ENCODE results near the gene TEDDM1.

The TEDDM1 gene

GRCh38 chr1:182357171-182357570 lies 43.3 kb downstream of the TEDDM1 start:
- no peaks in the 10 kb centered on the region for H3K9me3 ChIP-seq (ENCODE audit: low read length)
- TF ChIP-seq CTCF (IDR thresholded peaks at IDR 0.05; ENCODE audit: low read length) (no peak), EZH2 (IDR thresholded peaks at IDR 0.05; ENCODE audit: borderline replicate concordance, low read length) (no peak)
- H3K4me2 ChIP-seq (ENCODE audit: low read length) = no peak overlapping the region
- H3F3A ChIP-seq (ENCODE audit: insufficient read depth, low read length) = no peaks in the 10 kb centered on the region
- no peaks in the 10 kb centered on the region for H4K20me1 ChIP-seq (ENCODE audit: insufficient read depth, low read length)
- no peak overlapping the region for H2AFZ ChIP-seq (ENCODE audit: low read length)
- H3K79me2 ChIP-seq (ENCODE audit: insufficient read depth, low read length) = no peaks in the 10 kb centered on the region
- H3K4me3 ChIP-seq (ENCODE audit: low read depth, low read length, poor library complexity, severe bottlenecking) = no peak overlapping the region
- H3K9me2 ChIP-seq (ENCODE audit: low read depth, low read length) = no peaks in the 10 kb centered on the region
- no peak overlapping the region for H3K27ac ChIP-seq (ENCODE audit: low read depth, low read length, poor library complexity, severe bottlenecking)
- H3K9ac ChIP-seq (ENCODE audit: low read length) = no peak overlapping the region
- H3K36me3 ChIP-seq (ENCODE audit: insufficient read depth, low read length) = no peaks in the 10 kb centered on the region
- H3K4me1 ChIP-seq (ENCODE audit: insufficient read depth, low read length, severe bottlenecking) = no peaks in the 10 kb centered on the region
- H3K27me3 ChIP-seq (ENCODE audit: insufficient read depth, low read length) = no peaks in the 10 kb centered on the region

GRCh38 chr1:182355723-182356098 lies 44.8 kb downstream of the TEDDM1 start:
- no peak overlapping the region for H3K9ac ChIP-seq (ENCODE audit: low read length)
- no peaks in the 10 kb centered on the region for H3K36me3 ChIP-seq (ENCODE audit: insufficient read depth, low read length)
- no peak overlapping the region for H3K27ac ChIP-seq (ENCODE audit: low read depth, low read length, poor library complexity, severe bottlenecking)
- H3K4me3 ChIP-seq (ENCODE audit: low read depth, low read length, poor library complexity, severe bottlenecking) = no peak overlapping the region
- no peaks in the 10 kb centered on the region for H4K20me1 ChIP-seq (ENCODE audit: insufficient read depth, low read length)
- H3K79me2 ChIP-seq (ENCODE audit: insufficient read depth, low read length) = no peaks in the 10 kb centered on the region
- no peaks in the 10 kb centered on the region for H3F3A ChIP-seq (ENCODE audit: insufficient read depth, low read length)
- H3K9me2 ChIP-seq (ENCODE audit: low read depth, low read length) = no peaks in the 10 kb centered on the region
- H3K4me2 ChIP-seq (ENCODE audit: low read length) = no peak overlapping the region
- H3K27me3 ChIP-seq (ENCODE audit: insufficient read depth, low read length) = no peaks in the 10 kb centered on the region
- no peak for TF ChIP-seq CTCF (IDR thresholded peaks at IDR 0.05; ENCODE audit: low read length)
- no peak for TF ChIP-seq EZH2 (IDR thresholded peaks at IDR 0.05; ENCODE audit: borderline replicate concordance, low read length)
- H3K4me1 ChIP-seq (ENCODE audit: insufficient read depth, low read length, severe bottlenecking) = no peaks in the 10 kb centered on the region
- H2AFZ ChIP-seq (ENCODE audit: low read length) = no peak overlapping the region
- no peaks in the 10 kb centered on the region for H3K9me3 ChIP-seq (ENCODE audit: low read length)

GRCh38 chr1:182351790-182352364 lies 48.6 kb downstream of the TEDDM1 start:
- no peak overlapping the region for H3K27ac ChIP-seq (ENCODE audit: low read depth, low read length, poor library complexity, severe bottlenecking)
- no peak overlapping the region for H3K4me3 ChIP-seq (ENCODE audit: low read depth, low read length, poor library complexity, severe bottlenecking)
- H2AFZ ChIP-seq (ENCODE audit: low read length) = no peak overlapping the region
- no peak for TF ChIP-seq EZH2 (IDR thresholded peaks at IDR 0.05; ENCODE audit: borderline replicate concordance, low read length)
- no peak for TF ChIP-seq CTCF (IDR thresholded peaks at IDR 0.05; ENCODE audit: low read length)
- H3K4me1 ChIP-seq (ENCODE audit: insufficient read depth, low read length, severe bottlenecking) = no peaks in the 10 kb centered on the region
- H3K4me2 ChIP-seq (ENCODE audit: low read length) = no peak overlapping the region
- no peaks in the 10 kb centered on the region for H4K20me1 ChIP-seq (ENCODE audit: insufficient read depth, low read length)
- no peak overlapping the region for H3K9ac ChIP-seq (ENCODE audit: low read length)
- no peaks in the 10 kb centered on the region for H3K79me2 ChIP-seq (ENCODE audit: insufficient read depth, low read length)
- no peaks in the 10 kb centered on the region for H3K9me3 ChIP-seq (ENCODE audit: low read length)
- no peaks in the 10 kb centered on the region for H3F3A ChIP-seq (ENCODE audit: insufficient read depth, low read length)
- H3K9me2 ChIP-seq (ENCODE audit: low read depth, low read length) = no peaks in the 10 kb centered on the region
- H3K27me3 ChIP-seq (ENCODE audit: insufficient read depth, low read length) = no peaks in the 10 kb centered on the region
- H3K36me3 ChIP-seq (ENCODE audit: insufficient read depth, low read length) = no peaks in the 10 kb centered on the region
